GM10847 (cell line): ENCODE results near the gene EEF1AKMT4.

Experiments
- POLR2A ChIP-seq: IDR thresholded peaks from 2 replicates; pipeline ENCODE4 v1.6.1; 2011; ENCODE audit not compliant: insufficient read length; ENCODE audit errors: extremely low read depth

Gene EEF1AKMT4

DNA sequence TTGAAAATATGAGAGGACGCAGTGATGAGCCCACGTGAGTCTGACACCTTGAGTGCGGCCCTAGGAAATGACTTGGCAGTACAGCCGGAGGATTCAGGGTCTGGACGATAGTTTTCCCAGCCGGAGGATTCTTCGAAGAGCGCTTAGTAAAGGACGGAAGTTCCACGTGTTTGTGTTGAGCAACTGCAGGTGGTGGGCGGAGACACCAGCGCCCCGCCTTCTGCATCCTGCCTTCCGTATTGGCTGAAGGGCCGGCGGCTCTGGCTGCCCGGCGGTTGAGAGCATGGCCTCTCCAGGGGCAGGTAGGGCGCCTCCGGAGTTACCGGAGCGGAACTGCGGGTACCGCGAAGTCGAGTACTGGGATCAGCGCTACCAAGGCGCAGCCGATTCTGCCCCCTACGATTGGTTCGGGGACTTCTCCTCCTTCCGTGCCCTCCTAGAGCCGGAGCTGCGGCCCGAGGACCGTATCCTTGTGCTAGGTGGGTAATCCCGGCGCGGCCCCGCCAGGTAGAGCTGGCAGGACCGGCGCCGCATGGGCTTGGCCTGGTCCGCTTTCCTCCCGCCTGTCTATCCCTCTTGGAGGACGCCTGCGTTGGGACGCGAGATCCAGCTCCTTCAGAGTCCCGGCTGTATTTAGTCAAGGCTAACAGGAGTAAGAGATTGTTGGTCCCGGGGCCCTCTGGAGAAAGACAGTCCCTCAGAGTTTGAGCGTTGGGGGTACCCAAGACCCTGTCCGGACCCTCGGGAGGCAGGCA lies at the start of gene EEF1AKMT4:
Gene EEF1AKMT4 (plus strand): TSS at position 261 of the 755 bp plus-strand sequence. CDS start 23 bp downstream, at position 284.
- peak; percentile 44 for TF ChIP-seq POLR2A

DNA sequence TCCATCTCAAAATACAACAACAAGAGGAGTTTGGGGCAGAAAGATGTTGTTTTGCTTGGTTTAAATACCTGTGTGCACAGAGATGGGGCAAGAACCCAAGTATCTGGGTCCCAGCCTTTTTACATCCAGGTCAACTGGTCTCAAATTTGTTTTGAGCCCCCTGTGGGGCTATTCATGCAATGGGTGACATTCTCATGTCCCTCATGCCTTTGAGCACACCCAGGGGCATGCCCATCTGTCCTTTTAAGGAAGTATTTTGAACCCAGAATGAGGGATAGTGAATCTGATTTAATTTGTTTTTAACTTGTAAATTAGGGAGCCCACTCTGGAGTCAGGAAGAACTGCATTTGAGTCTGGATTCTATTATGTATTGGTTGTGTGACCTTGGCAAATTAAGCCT lies 48.6 kb upstream of the EEF1AKMT4 start:
- TF ChIP-seq POLR2A = no peak

DNA sequence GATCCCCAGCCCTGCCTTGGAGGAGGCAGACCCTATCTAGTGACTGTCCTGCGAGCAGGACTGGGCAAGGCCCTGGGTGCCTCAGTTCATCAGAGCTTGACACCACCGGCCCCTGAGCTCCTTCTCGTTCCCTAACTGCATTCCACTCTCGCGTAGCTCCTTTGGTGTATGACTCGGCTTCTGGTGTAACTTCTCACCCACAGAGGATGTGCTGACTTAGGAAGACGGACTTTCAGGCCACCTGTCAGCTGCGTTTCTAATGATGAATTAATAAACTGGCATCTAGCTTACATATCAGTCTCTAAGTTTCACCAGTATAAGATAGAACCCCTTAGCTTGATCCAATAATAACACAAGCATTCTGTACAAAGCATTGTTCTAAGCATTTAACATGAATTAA lies 45.9 kb upstream of the EEF1AKMT4 start:
- no peak for TF ChIP-seq POLR2A

DNA sequence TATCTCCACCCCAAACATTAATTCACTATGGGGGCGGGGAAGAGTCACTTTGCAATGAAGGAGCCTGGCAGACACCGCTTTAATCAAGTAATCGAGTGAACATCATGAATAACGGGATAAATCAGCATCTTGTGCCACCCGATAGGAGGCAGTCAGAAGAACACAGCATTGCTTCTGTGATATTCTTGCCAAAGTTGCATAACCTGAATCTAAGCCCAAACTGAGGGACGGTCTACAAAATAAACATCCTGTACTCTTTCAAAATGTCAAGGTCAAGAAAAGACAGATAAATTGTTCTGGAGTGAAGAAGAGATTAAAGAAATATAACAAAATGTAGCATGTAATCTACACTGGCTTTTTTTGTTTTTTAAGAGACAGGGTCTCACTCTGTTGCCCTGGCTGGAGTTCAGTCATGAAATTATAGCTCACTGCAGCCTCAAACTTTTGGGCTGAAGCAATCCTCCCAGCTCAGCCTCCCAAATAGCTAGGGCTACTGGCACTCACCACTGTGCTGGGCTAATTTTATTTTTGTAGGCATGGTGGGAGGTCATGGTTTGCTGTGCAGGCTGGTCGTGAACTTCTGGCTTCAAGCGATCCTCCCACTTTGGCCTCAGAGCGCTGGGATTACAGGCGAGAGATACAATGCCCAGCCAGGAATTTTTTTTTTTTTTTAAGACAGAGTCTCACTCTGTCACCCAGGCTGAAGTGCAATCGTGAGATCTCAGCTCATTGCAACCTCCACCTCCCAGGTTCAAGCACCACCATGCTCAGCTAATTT lies 40.1 kb upstream of the EEF1AKMT4 start:
- no peak for TF ChIP-seq POLR2A

DNA sequence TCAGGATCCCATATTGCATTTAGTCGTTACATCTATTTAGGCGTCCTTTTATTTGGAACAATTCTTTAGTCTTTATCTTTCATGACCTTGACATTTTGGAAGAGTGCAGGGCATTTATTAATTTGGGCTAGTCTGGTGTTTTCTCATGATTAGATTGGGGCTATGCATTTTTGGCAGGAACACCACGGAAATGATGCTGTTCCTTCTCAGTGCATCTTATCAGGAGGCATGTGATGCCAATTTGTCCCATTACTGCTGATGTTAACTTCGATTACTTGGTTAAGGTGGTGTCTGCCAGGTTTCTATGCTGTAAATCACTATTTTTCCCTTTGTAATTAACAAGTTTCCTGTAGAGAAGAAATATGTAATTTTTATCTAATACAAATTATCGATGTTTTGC lies 38.2 kb upstream of the EEF1AKMT4 start:
- no peak for TF ChIP-seq POLR2A

DNA sequence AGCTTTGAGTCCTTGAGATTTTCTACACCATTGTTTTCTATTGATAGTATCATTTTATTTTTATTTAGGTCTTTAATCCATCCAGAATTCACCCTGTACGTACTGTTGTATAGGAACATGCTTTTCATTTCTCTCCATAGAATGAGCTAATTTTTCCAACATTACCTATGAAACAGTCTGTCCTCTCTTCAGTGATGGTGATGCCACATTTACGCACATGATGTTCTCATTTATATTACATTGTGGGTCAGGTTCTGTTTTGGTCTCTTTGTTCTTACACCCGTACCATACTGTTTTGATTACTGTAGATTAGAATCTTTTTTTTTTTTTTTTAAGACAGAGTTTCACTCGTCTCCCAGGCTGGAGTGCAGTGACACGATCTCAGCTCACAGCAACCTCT lies 37.8 kb upstream of the EEF1AKMT4 start:
- no peak for TF ChIP-seq POLR2A

DNA sequence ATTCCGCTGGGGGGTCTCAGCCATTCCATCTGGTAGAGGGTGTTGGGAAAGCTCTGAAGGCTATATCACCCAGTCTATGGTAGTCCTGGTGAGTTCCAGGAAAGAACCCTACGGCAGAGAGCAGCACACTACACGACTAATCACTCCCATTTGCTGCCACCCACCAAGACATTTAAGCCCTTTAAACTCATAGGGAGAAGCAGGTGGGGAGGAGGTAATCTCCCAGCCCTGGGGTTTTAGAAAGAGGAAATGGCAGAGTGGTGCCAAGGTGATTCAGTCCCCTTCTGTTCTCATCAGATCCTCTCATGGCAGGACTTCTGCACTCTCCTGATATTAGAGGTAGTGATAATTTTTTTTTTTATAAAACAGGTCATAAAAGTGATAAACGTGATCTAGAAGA lies 30.7 kb upstream of the EEF1AKMT4 start:
- TF ChIP-seq POLR2A = no peak

DNA sequence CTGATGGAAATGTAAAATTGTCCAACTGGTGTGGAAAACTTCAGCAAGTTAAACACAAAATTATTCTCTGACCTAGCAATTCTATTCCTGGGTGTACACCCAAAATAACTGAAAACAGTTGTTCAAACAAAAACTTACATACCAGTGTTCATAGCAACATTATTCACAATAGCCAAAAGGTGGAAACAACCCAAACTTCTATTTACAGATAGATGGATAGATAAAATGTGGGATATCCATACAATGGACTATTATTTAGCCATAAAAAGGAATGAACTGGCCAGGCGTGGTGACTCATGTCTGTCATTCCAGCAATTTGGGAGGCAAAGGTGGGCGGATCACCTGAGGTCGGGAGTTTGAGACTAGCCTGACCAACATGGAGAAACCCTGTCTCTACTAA lies 27.0 kb upstream of the EEF1AKMT4 start:
- no peak for TF ChIP-seq POLR2A

DNA sequence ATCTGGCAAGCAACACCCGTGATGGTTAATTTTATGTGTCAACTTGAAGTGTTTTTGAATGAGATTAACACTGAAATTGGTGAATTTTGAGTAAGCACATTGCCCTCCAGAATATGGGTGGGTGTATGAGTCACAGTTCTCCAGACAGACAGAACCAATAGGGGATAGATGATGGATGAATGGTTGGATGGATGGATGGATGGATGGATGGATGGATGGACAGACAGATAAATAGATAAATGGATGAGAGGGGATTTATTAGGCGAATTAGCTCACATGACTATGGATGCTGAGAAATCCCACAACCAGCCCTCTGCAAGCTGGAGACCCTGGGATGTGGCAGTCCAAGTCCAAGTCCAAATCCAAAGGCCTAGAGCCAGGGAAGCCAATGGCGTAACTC lies 25.5 kb upstream of the EEF1AKMT4 start:
- no peak for TF ChIP-seq POLR2A

DNA sequence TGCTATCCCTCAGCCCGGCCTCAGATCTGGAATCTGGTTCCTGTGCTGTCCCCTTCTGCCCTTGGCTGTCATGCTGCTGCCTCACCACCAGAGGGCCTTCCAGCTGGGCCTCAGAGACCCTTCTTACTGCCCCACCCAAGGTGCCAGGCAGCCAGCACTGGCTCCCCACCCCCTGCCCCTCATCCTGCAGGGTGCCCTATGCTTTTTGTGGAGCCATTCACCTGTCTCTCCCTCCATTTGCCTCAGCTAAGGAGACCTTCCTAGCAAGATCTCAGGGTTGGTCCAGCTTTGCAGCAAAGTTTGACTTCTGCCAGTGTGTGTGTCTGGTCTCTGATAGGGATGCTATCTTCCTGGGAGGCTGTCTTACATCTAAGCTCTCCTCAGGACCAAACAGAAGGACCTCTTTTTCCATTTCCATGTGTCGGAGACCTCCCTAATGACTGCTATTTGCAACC lies 22.0 kb upstream of the EEF1AKMT4 start:
- no peak for TF ChIP-seq POLR2A

DNA sequence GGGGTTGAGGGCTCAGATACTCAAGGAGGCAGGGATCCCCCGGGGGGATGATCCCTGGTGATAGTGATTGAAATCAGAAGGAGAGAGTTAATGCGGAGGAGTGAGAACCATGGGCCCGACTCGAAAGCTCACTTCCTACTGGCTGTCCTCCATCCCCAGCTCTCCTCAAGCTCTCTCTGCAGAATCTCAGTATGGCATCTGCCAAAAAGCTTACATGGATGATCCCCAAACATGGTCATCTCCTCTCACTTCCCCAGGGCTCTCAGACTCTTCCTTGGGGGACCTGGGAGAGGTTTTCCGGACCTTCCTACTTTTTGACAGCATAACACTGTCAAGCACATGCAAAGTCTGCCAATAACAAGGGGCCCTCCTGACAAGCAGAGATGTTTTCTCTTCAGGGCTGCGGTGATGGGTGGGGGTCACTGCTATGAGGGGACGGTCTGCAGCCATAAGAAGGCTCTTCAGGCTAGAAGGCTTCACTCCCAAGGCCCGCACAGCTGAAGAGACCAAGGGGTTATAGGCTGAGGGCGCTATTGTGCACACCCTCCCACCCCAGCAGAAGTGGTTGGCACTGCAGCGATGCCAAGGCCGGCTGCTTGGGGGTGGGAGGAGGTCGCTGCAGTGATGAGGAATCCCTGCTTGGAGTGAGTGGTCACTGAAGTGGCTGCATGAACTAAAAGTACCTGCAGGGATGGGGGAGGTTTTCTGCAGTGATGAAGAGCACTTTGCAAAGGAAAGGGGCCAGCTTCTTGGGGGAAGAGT lies 20.9 kb upstream of the EEF1AKMT4 start:
- TF ChIP-seq POLR2A = no peak

DNA sequence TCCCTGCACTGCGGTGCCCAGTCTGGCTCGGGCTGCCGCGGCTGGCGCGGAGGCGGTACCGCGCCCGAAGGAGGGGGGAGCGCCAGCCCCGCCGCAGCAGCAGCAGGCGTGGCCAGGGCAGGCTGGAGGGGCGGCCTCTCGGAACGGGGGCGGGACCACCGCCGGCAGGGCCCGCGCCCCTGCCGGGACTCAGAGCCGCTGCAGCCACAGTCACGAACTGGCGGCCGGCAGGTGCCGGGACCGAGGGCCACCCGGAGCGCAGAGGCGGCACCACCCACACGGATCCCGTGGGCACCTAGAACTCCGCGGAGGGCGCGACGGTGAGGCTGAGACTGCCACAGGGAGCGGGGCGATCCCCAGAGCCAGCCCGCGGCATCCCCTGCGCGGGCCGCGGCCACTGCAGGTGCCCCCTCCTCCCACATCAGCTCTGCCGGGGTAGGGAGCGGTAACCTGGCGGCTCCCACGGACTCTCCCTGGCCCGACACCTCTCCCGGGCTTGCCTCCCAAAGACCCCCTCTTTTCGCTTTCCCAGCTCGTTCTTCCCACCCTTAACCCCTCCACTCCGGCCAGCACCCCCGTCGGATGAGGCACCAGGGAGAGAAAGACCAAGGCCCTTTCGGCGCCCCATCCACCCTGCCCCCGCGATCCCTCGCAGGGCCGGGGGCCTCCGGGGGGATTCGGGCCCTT lies 19.9 kb upstream of the EEF1AKMT4 start, which contains the start of gene VWA5B2:
Gene VWA5B2 (plus strand): TSS at position 192 of the 687 bp plus-strand sequence. CDS start 944 bp downstream, outside the sequence.
- no peak for TF ChIP-seq POLR2A

DNA sequence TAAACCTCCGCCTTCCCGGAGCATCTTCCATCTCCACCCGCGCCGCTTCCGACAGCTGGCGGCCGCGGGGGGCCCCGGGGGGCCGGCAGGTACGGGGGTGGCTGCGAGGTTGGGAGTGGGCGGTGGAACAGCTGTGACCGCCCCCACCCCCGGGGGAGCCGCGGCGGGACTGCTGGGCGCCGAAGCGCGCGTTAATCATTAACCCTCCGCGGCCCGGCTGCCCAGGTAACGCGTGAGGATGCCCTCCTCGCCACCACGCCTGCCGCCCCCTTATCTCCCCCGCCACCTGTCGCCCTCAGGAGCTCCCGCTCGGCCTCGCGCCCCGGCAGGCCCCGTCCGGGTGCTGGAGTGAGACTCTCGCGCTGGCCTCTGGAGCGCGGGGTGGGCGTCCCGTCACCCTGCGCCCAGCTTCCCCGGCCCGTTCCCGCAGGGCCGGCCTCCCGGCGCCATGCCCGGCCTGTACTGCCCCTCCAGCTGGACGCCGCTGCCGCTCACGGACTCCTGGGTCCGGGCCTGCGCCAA lies 19.3 kb upstream of the EEF1AKMT4 start:
- TF ChIP-seq POLR2A = no peak

DNA sequence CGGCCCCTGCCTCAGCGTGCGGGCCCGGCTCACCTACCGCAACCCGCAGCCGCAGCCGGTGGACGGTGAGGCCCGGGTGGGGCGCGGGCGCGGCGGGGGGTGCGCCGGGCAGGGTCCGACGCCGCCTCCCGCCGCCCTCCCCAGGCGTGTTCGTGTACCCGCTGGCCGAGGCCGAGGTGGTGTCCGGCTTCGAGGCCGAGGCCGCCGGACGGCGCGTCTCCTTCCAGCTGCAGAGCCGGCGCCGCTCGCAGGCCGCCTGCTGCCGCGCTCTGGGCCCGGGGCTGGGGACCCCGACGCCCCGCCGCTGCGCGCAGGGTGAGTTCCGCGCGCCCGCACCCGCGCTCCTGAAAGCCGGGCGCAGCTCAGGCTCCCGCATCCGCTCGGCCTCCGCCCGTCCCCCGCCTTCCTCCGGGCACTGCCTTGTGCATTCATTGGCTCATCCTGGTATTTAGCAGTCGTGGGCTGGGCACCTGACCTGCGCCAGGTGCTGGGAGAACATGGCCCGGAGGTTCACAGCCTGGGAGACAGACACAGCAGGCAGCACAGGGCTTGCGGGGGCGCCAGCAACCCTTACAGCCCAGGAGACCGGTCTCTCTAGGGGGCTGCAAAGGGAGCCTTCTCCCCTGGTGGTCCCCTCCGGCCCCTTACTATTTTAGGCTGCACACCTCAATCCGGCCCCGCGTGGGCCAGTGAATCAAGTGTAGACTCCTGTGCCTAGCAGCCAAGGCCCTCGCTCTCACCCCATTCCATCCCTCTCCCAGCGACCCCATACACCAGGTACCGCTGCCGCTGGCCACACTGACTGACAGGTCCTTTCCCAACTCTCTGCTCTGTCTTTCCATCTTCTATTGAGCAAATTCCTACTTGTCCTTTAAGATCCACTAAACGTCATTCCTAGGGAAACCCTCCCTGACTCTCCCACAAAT lies 18.6 kb upstream of the EEF1AKMT4 start:
- no peak for TF ChIP-seq POLR2A
